MM.1S (cell line): ENCODE data around the gene FANCE.

Experiments
- DNase-seq: peaks from one replicate; pipeline ENCODE4 v3.0.0-alpha.2; 2015
- H2AFZ ChIP-seq: fragments of 300-600 bp; sonication (generic); 2 replicates; pipeline ENCODE4 v1.6.0; 2016; ENCODE audit warnings: antibody characterized with exemption, low read length
- H3F3A ChIP-seq: fragments of 300-600 bp; sonication (generic); 2 replicates; pipeline ENCODE4 v1.6.1; 2016; ENCODE audit warnings: mild to moderate bottlenecking, antibody characterized with exemption, low read length, moderate library complexity, mixed read lengths; ENCODE audit not compliant: insufficient read depth
- H3K27ac ChIP-seq: fragments of 300-600 bp; sonication (generic); 2 replicates; pipeline ENCODE4 v1.5.1; 2016; ENCODE audit warnings: mild to moderate bottlenecking, low read length
- H3K27me3 ChIP-seq: fragments of 300-600 bp; sonication (generic); replicated peaks from 2 replicates; pipeline ENCODE4 v1.6.0; 2016; ENCODE audit warnings: low read length; ENCODE audit not compliant: insufficient read depth
- H3K36me3 ChIP-seq: fragments of 300-600 bp; sonication (generic); replicated peaks from 2 replicates; pipeline ENCODE4 v1.6.1; 2016; ENCODE audit warnings: mild to moderate bottlenecking, low read length, mixed read lengths; ENCODE audit not compliant: insufficient read depth
- H3K4me1 ChIP-seq: fragments of 300-600 bp; sonication (generic); 2 replicates; pipeline ENCODE4 v1.6.1; 2016; ENCODE audit warnings: low read length, mixed read lengths
- H3K4me2 ChIP-seq: fragments of 300-600 bp; sonication (generic); 2 replicates; pipeline ENCODE4 v1.6.0; 2016; ENCODE audit warnings: low read depth, low read length
- H3K4me3 ChIP-seq: fragments of 300-600 bp; sonication (generic); 2 replicates; pipeline ENCODE4 v1.5.1; 2016; ENCODE audit warnings: low read length, mixed read lengths
- H3K79me2 ChIP-seq: fragments of 300-600 bp; sonication (generic); 2 replicates; pipeline ENCODE4 v1.6.1; 2016; ENCODE audit warnings: mixed run types, low read length, mixed read lengths
- H3K9ac ChIP-seq: fragments of 300-600 bp; sonication (generic); 2 replicates; pipeline ENCODE4 v1.6.1; 2016; ENCODE audit warnings: low read length, mixed read lengths
- H3K9me2 ChIP-seq: fragments of 300-600 bp; sonication (generic); replicated peaks from 2 replicates; pipeline ENCODE4 v1.6.1; 2016; ENCODE audit warnings: mild to moderate bottlenecking, low read length, mixed read lengths; ENCODE audit not compliant: insufficient read depth
- H3K9me3 ChIP-seq: fragments of 300-600 bp; sonication (generic); replicated peaks from 2 replicates; pipeline ENCODE4 v1.6.1; 2016; ENCODE audit warnings: mild to moderate bottlenecking, low read length, mixed read lengths; ENCODE audit not compliant: insufficient read depth
- H4K20me1 ChIP-seq: fragments of 300-600 bp; sonication (generic); 2 replicates; pipeline ENCODE4 v1.6.1; 2016; ENCODE audit warnings: mild to moderate bottlenecking, low read length, moderate library complexity, mixed read lengths; ENCODE audit not compliant: insufficient read depth
- CTCF ChIP-seq: fragments of 300-600 bp; sonication (generic); IDR thresholded peaks from 2 replicates; pipeline ENCODE4 v1.5.1; 2016; ENCODE audit warnings: antibody characterized with exemption, low read length, mixed read lengths
- EZH2 ChIP-seq: fragments of 300-600 bp; sonication (generic); optimal IDR thresholded peaks from 2 replicates; pipeline ENCODE3; 2017; ENCODE audit warnings: low read depth, mild to moderate bottlenecking, antibody characterized with exemption, low read length, mixed read lengths
- EZH2phosphoT487 ChIP-seq: fragments of 300-600 bp; sonication (generic); IDR thresholded peaks from 2 replicates; pipeline ENCODE4 v1.6.1; 2018; ENCODE audit warnings: antibody characterized with exemption, low read length

Gene FANCE

GRCh38 chr6:35427435-35427834 lies 24.7 kb upstream of the FANCE start:
- H3K36me3 ChIP-seq: no peaks in the 10 kb centered on the region

GRCh38 chr6:35427851-35428321 lies 24.3 kb upstream of the FANCE start:
- H3K4me3 ChIP-seq: no peak overlapping the region
- H3K4me2 ChIP-seq: no peak overlapping the region

More at GRCh38 chr6:35427435-35427834, 24.7 kb upstream of the FANCE start:
- no peak overlapping the region for H2AFZ ChIP-seq
- no peak overlapping the region for H3K27ac ChIP-seq
- TF ChIP-seq EZH2phosphoT487 (no peak), EZH2 (no peak), CTCF (no peak)
- no peaks in the 10 kb centered on the region for H3F3A ChIP-seq
- no peaks in the 10 kb centered on the region for H3K27me3 ChIP-seq
- no peak overlapping the region for H3K4me2 ChIP-seq
- no peak overlapping the region for H3K4me3 ChIP-seq
- no peaks in the 10 kb centered on the region for H4K20me1 ChIP-seq
- no peaks in the 10 kb centered on the region for H3K4me1 ChIP-seq
- no peak overlapping the region for H3K9ac ChIP-seq
- DNase-seq: no peak
- no peaks in the 10 kb centered on the region for H3K9me3 ChIP-seq
- H3K9me2 ChIP-seq: no peaks in the 10 kb centered on the region
- no peaks in the 10 kb centered on the region for H3K79me2 ChIP-seq

DNA sequence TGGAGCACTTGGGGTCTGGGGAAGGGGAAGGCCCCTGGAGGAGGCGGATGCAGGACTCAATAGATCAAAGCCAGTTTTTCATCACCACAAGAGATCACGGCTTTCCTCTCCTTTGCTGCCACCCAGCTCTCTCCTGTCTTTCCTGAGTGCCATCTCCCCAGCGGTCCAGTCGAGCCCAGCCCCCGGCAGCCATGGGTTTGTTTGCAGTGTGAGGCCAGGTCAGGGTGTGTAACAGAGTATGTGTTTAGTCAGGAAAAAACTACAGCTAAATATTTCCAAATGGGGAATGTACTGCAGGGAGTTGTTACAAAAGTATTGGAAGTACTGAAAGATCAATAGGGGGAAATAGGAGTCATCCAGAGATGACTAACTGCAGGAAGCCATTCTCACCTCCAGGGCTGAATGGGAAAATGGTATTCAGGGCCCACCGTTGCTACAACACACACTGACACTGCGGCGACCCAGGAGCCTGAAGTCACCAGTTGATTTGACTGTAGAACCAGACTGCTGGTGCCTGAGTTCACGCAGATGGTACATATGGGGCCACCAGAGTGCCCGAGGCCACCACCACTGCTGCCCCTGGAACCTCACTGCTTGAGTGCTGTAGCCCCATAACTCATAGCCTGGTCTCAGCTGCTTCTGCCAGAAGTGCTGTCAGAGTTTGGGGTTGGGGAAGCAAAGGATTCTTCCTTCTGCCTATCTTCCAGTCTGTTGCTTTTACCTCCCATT lies 23.6 kb upstream of the FANCE start:
- Histone ChIP-seq H3K36me3 (no peaks in the 10 kb centered on the region), H3K4me2 (no peak overlapping the region), H3K27ac (no peak overlapping the region), H2AFZ (no peak overlapping the region), H3K4me3 (no peak overlapping the region), H4K20me1 (no peaks in the 10 kb centered on the region), H3K27me3 (no peaks in the 10 kb centered on the region), H3K9ac (no peak overlapping the region), H3K9me2 (no peaks in the 10 kb centered on the region), H3K79me2 (no peaks in the 10 kb centered on the region), H3K4me1 (no peaks in the 10 kb centered on the region), H3K9me3 (no peaks in the 10 kb centered on the region), H3F3A (no peaks in the 10 kb centered on the region)
- no peak for DNase-seq
- TF ChIP-seq EZH2phosphoT487 (no peak), EZH2 (no peak), CTCF (no peak)

More at GRCh38 chr6:35427851-35428321, 24.3 kb upstream of the FANCE start:
- H2AFZ ChIP-seq: no peak overlapping the region
- H3K9me2 ChIP-seq: no peaks in the 10 kb centered on the region
- H3K9me3 ChIP-seq: no peaks in the 10 kb centered on the region
- no peaks in the 10 kb centered on the region for H3K27me3 ChIP-seq
- H3K9ac ChIP-seq: no peak overlapping the region
- no peak overlapping the region for H3K27ac ChIP-seq
- H3F3A ChIP-seq: no peaks in the 10 kb centered on the region
- no peaks in the 10 kb centered on the region for H4K20me1 ChIP-seq
- H3K79me2 ChIP-seq: no peaks in the 10 kb centered on the region
- no peak for DNase-seq
- no peak for TF ChIP-seq CTCF
- no peak for TF ChIP-seq EZH2
- TF ChIP-seq EZH2phosphoT487: no peak
- no peaks in the 10 kb centered on the region for H3K36me3 ChIP-seq
- no peaks in the 10 kb centered on the region for H3K4me1 ChIP-seq
